Neural cell (in vitro differentiated cells): Measurements from ENCODE around the gene PTK7.

Experiments used
- EP300 ChIP-seq: fragments of 450-650 bp; conservative IDR thresholded peaks from 2 replicates; pipeline ENCODE4 v1.6.1; 2014; ENCODE audit warnings: antibody characterized with exemption, mild to moderate bottlenecking, moderate library complexity; ENCODE audit not compliant: poor library complexity, severe bottlenecking
- TF ChIP-seq, protein P1 (sequence below): fragments of 450-650 bp; IDR thresholded peaks from 2 replicates; pipeline ENCODE4 v1.5.1; 2014; ENCODE audit warnings: antibody characterized with exemption, mild to moderate bottlenecking, moderate library complexity; ENCODE audit not compliant: poor library complexity, severe bottlenecking

- TF ChIP-seq EP300 = no peak
- TF ChIP-seq, protein P1, sequence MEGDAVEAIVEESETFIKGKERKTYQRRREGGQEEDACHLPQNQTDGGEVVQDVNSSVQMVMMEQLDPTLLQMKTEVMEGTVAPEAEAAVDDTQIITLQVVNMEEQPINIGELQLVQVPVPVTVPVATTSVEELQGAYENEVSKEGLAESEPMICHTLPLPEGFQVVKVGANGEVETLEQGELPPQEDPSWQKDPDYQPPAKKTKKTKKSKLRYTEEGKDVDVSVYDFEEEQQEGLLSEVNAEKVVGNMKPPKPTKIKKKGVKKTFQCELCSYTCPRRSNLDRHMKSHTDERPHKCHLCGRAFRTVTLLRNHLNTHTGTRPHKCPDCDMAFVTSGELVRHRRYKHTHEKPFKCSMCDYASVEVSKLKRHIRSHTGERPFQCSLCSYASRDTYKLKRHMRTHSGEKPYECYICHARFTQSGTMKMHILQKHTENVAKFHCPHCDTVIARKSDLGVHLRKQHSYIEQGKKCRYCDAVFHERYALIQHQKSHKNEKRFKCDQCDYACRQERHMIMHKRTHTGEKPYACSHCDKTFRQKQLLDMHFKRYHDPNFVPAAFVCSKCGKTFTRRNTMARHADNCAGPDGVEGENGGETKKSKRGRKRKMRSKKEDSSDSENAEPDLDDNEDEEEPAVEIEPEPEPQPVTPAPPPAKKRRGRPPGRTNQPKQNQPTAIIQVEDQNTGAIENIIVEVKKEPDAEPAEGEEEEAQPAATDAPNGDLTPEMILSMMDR = no peak
These were observed 48.4 kb downstream of the PTK7 start for GRCh38 chr6:43124481-43124880.
